NT2/D1 (cell line): ENCODE measurements around the gene UBAC1.

Experiments used
- SUZ12 ChIP-seq: IDR thresholded peaks from 2 replicates; pipeline ENCODE4 v1.6.1; 2011; ENCODE audit not compliant: insufficient read length, insufficient read depth; ENCODE audit errors: extremely low read depth
- YY1 ChIP-seq: IDR thresholded peaks from 2 replicates; pipeline ENCODE4 v1.6.1; 2011; ENCODE audit not compliant: insufficient read length, insufficient read depth
- ZNF274 ChIP-seq: IDR thresholded peaks from 2 replicates; pipeline ENCODE4 v1.6.1; 2011; ENCODE audit warnings: mild to moderate bottlenecking, low read depth, low read length

DNA sequence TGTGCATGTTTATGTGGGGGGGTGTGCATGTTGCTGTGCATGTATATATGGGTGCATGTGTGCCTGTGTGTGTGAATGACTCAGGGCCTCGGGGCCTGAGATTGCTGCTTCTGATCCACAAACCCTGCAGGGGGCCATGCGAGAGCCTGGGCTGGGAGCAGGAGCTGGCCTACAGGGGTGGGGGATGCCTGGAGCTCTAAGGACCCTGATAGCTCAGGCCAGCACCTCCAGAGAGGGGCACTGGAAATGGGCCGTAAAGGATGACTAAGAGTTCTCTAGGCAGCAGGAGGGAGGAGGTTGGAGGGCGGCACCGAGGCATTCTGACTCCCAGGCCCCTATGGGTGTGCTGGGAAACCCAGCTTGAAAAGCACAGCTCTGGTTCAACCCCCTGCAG, 6.9 kb upstream of the UBAC1 start:
- no peak for TF ChIP-seq YY1
- TF ChIP-seq ZNF274 = no peak
- no peak for TF ChIP-seq SUZ12
